Measurements from ENCODE around the gene PKD2.
"Not testable (repeated sequence)": the region's sequence is repeated elsewhere in the genome, so short reads cannot be mapped to it uniquely, and the experiment has no call there.

The PKD2 gene

GRCh38 chr4:88102026-88102425 is 94.6 kb downstream of the PKD2 start:
- no peaks in the 10 kb centered on the region for H3K36me3 ChIP-seq (replicated peaks)
- no peak for DNase-seq
- no peak overlapping the region for H3K27ac ChIP-seq
- in situ Hi-C loops (cut with HindIII; ENCODE audit: low pct_ligation_motif_present, low sequenced_read_pairs): no loop called here
- no peak overlapping the region for H3K4me3 ChIP-seq (ENCODE audit: low read depth, low read length)
- no peak for TF ChIP-seq CTCF (IDR thresholded peaks at IDR 0.05; ENCODE audit: low read depth, low read length, missing control alignments)
- no peaks in the 10 kb centered on the region for H3K27me3 ChIP-seq (replicated peaks)

GRCh38 chr4:88104902-88105610 is 97.6 kb downstream of the PKD2 start:
- no peak for TF ChIP-seq CTCF (IDR thresholded peaks at IDR 0.05; ENCODE audit: low read depth, low read length, missing control alignments)
- DNase-seq: peak; percentile 59
- Histone ChIP-seq H3K27ac (peak overlapping the region; percentile 63), H3K27me3 (replicated peaks) (no peaks in the 10 kb centered on the region), H3K4me3 (ENCODE audit: low read depth, low read length) (no peak overlapping the region), H3K36me3 (replicated peaks) (no peaks in the 10 kb centered on the region)
- in situ Hi-C loops (cut with HindIII; ENCODE audit: low pct_ligation_motif_present, low sequenced_read_pairs): no loop called here

- H3K36me3 ChIP-seq (replicated peaks): no peaks in the 10 kb centered on the region
- H3K27me3 ChIP-seq (replicated peaks): no peaks in the 10 kb centered on the region
- no peak for TF ChIP-seq CTCF (IDR thresholded peaks at IDR 0.05; ENCODE audit: low read depth, low read length, missing control alignments)
- no peak overlapping the region for H3K4me3 ChIP-seq (ENCODE audit: low read depth, low read length)
- DNase-seq: no peak
- H3K27ac ChIP-seq: peak overlapping the region; percentile 26
- in situ Hi-C loops (cut with HindIII; ENCODE audit: low pct_ligation_motif_present, low sequenced_read_pairs): no loop called here
Observed at GRCh38 chr4:88106205-88106604, 98.8 kb downstream of the PKD2 start.

GRCh38 chr4:88107406-88108107 is 100.1 kb downstream of the PKD2 start:
- DNase-seq: no peak
- H3K27ac ChIP-seq: no peak overlapping the region
- no peak overlapping the region for H3K4me3 ChIP-seq (ENCODE audit: low read depth, low read length)
- H3K36me3 ChIP-seq (replicated peaks): no peaks in the 10 kb centered on the region
- no peak for TF ChIP-seq CTCF (IDR thresholded peaks at IDR 0.05; ENCODE audit: low read depth, low read length, missing control alignments)
- no peaks in the 10 kb centered on the region for H3K27me3 ChIP-seq (replicated peaks)
- in situ Hi-C loops (cut with HindIII; ENCODE audit: low pct_ligation_motif_present, low sequenced_read_pairs): no loop called here

GRCh38 chr4:88108108-88108465 is 100.7 kb downstream of the PKD2 start:
- H3K4me3 ChIP-seq (ENCODE audit: low read depth, low read length); DNase-seq; H3K36me3 ChIP-seq (replicated peaks); H3K27ac ChIP-seq; in situ Hi-C loops (cut with HindIII; ENCODE audit: low pct_ligation_motif_present, low sequenced_read_pairs); H3K27me3 ChIP-seq (replicated peaks): not testable (repeated sequence)

GRCh38 chr4:88108747-88109122 is 101.3 kb downstream of the PKD2 start:
- DNase-seq: no peak
- H3K4me3 ChIP-seq (ENCODE audit: low read depth, low read length): no peak overlapping the region
- H3K36me3 ChIP-seq (replicated peaks): no peaks in the 10 kb centered on the region
- in situ Hi-C loops (cut with HindIII; ENCODE audit: low pct_ligation_motif_present, low sequenced_read_pairs): no loop called here
- TF ChIP-seq CTCF (IDR thresholded peaks at IDR 0.05; ENCODE audit: low read depth, low read length, missing control alignments): no peak
- no peak overlapping the region for H3K27ac ChIP-seq
- no peaks in the 10 kb centered on the region for H3K27me3 ChIP-seq (replicated peaks)
